Stimulated activated naive B cell treated with anti-CD40 and anti-IgM and Interleukin-4, amounts not matched to agents 10 μg/mL and 1 μg/mL and 100 μg/mL, for 72 hours (primary cell): ENCODE measurements around the gene KCNK3.
A peak's percentile ranks its signal among the peaks of the same experiment; 100 is the strongest.
"Not testable (repeated sequence)": the region's sequence is repeated elsewhere in the genome, so short reads cannot be mapped to it uniquely, and the experiment has no call there.

Source experiments
- ATAC-seq, 2 donors: fragments of 150-1000 bp; cut with Tn5 transposase; replicated peaks; 2 replicates each; pipeline ENCODE4 v1.10.0; 2021; ENCODE audit warnings: moderate library complexity in 1 of 2
- DNase-seq: peaks from one replicate; pipeline ENCODE4 v3.0.0; 2021
- H3K27ac Mint-ChIP-seq: one replicate; pipeline ENCODE4 v1.8.0; 2022; ENCODE audit warnings: mild to moderate bottlenecking, mixed read lengths
- H3K27me3 Mint-ChIP-seq, 2 donors: one replicate each; pipeline ENCODE4 v1.8.0; 2022; ENCODE audit warnings: mixed read lengths in 2 of 2
- H3K36me3 Mint-ChIP-seq, 2 donors: one replicate each; pipeline ENCODE4 v1.8.0; 2022; ENCODE audit warnings: mixed read lengths in 2 of 2, mild to moderate bottlenecking in 1 of 2
- H3K4me1 Mint-ChIP-seq, 2 donors: one replicate each; pipeline ENCODE4 v1.8.0; 2022; ENCODE audit warnings: mixed read lengths in 2 of 2, mild to moderate bottlenecking in 1 of 2
- H3K4me3 Mint-ChIP-seq, 2 donors: one replicate each; pipeline ENCODE4 v1.8.0; 2022; ENCODE audit warnings: mild to moderate bottlenecking in 2 of 2, mixed read lengths in 2 of 2, moderate library complexity in 1 of 2
- H3K9me3 Mint-ChIP-seq, 2 donors: one replicate each; pipeline ENCODE4 v1.8.0; 2022; ENCODE audit warnings: mixed read lengths in 2 of 2, mild to moderate bottlenecking in 1 of 2

Gene KCNK3

GRCh38 chr2:26654061-26654340 is 38.5 kb upstream of the KCNK3 start:
- peak overlapping the region; percentile 4 for H3K27ac Mint-ChIP-seq
- no peaks in the 10 kb centered on the region for H3K4me1 Mint-ChIP-seq
- peaks cover 5% of the 10 kb centered on the region in 2 donors for H3K9me3 Mint-ChIP-seq
- ATAC-seq, result no peak
- H3K27me3 Mint-ChIP-seq, result peaks cover 32 to 39% of the 10 kb centered on the region in 2 donors
- peaks cover 1 to 5% of the 10 kb centered on the region in 2 donors for H3K36me3 Mint-ChIP-seq
- H3K4me3 Mint-ChIP-seq, result no peak overlapping the region
- no peak for DNase-seq

DNA sequence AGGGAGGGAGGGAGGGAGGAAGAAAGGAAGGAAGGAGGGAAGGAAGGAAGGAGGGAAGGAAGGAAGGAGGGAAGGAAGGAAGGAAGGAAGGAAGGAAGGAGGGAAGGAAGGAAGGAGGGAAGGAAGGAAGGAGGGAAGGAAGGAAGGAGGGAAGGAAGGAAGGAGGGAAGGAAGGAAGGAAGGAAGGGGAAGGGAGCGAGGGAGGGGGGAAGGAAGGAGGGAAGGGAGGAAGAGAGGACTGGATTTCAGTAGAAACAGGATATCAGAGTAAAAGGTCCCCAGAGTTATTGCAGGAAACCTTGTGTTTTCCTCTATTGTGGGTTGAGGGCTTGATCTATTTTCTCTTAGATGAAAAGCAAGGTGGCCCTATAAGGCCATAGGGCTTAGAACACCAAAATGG is 37.4 kb upstream of the KCNK3 start:
- not testable (repeated sequence) for H3K4me3 Mint-ChIP-seq, H3K36me3 Mint-ChIP-seq, H3K4me1 Mint-ChIP-seq, H3K27ac Mint-ChIP-seq, ATAC-seq, DNase-seq
- H3K27me3 Mint-ChIP-seq, result peaks cover 27 to 33% of the 10 kb centered on the region in 2 donors
- H3K9me3 Mint-ChIP-seq, result peaks cover 9 to 13% of the 10 kb centered on the region in 2 donors

DNA sequence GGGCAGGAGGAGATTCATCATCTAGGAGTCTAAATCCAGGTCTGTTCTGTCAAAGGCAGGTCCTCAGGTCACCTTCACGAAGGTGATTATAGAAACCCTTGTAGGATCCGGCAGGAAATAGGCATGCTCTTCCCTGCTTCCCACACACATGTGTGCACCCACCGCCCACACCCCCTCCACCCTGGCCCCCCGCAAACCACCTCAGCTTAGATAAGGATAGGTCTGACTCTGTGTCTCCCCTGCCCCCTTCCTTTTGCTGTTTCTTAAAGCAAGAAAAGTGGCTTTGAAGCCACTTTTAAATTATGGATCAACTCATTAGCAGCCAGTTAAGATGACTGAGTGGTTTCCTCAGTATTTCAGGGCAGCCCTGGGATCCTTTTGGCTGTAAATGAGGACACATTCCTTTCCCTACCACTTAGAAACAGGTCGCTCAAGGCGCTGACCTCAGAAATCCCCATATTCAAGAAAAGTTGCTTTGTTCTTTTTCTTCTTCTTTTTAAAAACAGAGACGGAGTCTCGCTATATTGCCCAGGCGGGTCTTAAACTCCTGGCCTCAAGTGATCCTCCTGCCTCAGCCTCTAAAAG is 36.8 kb upstream of the KCNK3 start:
- DNase-seq (no peak), ATAC-seq (no peak)
- Mint-ChIP-seq H3K4me1 (no peaks in the 10 kb centered on the region), H3K27me3 (peaks cover 21 to 30% of the 10 kb centered on the region in 2 donors), H3K9me3 (peaks cover 12 to 18% of the 10 kb centered on the region in 2 donors), H3K27ac (no peak overlapping the region), H3K36me3 (peaks cover 1 to 7% of the 10 kb centered on the region in 2 donors), H3K4me3 (no peak overlapping the region)

GRCh38 chr2:26657265-26657664 is 35.3 kb upstream of the KCNK3 start:
- Mint-ChIP-seq H3K36me3 (peaks cover 1 to 11% of the 10 kb centered on the region in 2 donors), H3K4me3 (no peak overlapping the region), H3K27me3 (peaks cover 16 to 27% of the 10 kb centered on the region in 2 donors), H3K27ac (no peak overlapping the region), H3K9me3 (peaks cover 18 to 22% of the 10 kb centered on the region in 2 donors), H3K4me1 (no peaks in the 10 kb centered on the region)
- DNase-seq (no peak), ATAC-seq (no peak)

DNA sequence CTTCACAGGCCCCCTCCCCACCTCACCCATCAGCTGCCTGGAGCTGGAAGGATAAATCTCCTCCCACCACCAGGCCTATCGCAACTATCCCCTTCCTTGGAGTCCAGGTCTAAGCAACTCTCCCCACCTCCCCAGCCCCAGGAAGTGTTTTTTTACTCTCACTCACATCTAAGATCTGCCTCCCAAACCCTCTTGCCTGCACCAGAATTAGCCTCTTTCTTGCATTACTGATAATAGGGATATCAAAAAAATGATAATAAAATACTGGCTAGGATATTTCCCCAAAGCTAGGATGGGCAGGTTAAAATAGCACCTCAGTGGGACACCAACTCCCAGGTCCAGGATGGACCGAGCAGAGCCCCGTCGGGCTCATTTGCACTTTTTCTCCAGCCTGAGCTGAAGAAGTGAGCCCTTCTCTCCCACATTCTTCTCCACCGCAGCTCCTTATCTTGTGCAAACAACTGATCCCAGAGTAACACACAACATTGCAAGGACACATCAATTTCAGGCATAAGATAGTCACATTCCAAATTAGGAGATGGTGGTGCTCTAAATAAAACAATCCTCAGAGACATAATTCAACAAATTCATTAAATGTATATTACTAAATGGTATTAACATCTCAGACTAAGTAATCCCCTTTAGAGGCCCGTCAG is 33.7 kb upstream of the KCNK3 start:
- Mint-ChIP-seq H3K9me3 (peaks cover 18 to 22% of the 10 kb centered on the region in 2 donors), H3K4me1 (no peaks in the 10 kb centered on the region), H3K36me3 (peaks cover 1 to 11% of the 10 kb centered on the region in 2 donors), H3K4me3 (no peak overlapping the region), H3K27ac (no peak overlapping the region), H3K27me3 (peaks cover 14 to 16% of the 10 kb centered on the region in 2 donors)
- DNase-seq (no peak), ATAC-seq (no peak)

DNA sequence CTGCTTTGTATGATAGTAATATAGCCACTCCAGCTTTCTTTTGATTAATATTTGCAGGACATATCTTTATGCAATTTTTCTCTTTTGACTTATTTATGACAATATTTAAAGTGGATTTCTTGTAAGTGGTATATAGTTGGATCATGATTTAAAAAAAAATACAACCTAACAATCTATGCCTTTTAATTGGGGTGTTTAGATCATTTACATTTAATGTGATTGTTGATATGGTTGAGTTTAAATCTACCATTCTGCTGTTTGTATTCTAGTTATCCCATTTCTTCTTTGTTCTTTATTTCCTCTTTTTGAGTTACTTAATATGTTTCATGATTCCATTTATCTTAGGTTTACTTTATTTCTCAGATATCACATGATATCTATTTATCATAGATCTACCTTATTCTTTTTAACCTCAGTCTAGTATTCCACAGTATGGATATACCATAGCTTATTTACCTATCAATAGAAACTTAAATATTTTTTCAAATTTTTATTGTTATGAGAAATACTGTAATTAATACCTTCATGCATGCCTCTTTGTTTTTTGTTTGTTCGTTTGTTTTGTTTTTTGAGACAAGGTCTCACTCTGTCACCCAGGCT is 32.1 kb upstream of the KCNK3 start:
- Mint-ChIP-seq H3K4me1 (no peaks in the 10 kb centered on the region), H3K27me3 (peaks cover 13 to 16% of the 10 kb centered on the region in 2 donors), H3K36me3 (peaks cover 1 to 11% of the 10 kb centered on the region in 2 donors), H3K27ac (no peak overlapping the region), H3K4me3 (no peak overlapping the region), H3K9me3 (peaks cover 18 to 22% of the 10 kb centered on the region in 2 donors)
- ATAC-seq (no peak), DNase-seq (no peak)

DNA sequence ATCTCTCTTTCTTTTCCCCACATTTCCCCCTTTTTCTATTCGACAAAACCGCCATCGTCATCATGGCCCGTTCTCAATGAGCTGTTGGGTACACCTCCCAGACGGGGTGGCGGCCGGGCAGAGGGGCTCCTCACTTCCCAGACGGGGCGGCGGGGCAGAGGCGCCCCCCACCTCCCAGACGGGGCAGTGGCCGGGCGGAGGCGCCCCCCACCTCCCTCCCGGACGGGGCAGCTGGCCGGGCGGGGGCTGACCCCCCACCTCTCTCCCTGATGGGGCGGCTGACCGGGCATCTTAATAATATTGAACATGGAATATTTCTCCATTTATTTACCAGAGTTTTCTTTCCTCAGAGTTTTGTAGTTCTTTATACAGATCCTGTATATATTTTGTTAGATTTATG is 27.2 kb upstream of the KCNK3 start:
- not testable (repeated sequence) for ATAC-seq, H3K36me3 Mint-ChIP-seq, DNase-seq, H3K4me1 Mint-ChIP-seq, H3K4me3 Mint-ChIP-seq, H3K27ac Mint-ChIP-seq
- Mint-ChIP-seq H3K27me3 (peaks cover 33 to 52% of the 10 kb centered on the region in 2 donors), H3K9me3 (peaks cover 9 to 13% of the 10 kb centered on the region in 2 donors)

- no peaks in the 10 kb centered on the region for H3K4me1 Mint-ChIP-seq
- DNase-seq, result no peak
- no peaks in the 10 kb centered on the region for H3K36me3 Mint-ChIP-seq
- H3K4me3 Mint-ChIP-seq, result no peak overlapping the region
- peaks cover 39 to 54% of the 10 kb centered on the region in 2 donors for H3K27me3 Mint-ChIP-seq
- H3K9me3 Mint-ChIP-seq, result peaks cover 0 to 4% of the 10 kb centered on the region in 2 donors
- ATAC-seq, result no peak
- H3K27ac Mint-ChIP-seq, result no peak overlapping the region
Observed at GRCh38 chr2:26666671-26667070, 25.9 kb upstream of the KCNK3 start.

DNA sequence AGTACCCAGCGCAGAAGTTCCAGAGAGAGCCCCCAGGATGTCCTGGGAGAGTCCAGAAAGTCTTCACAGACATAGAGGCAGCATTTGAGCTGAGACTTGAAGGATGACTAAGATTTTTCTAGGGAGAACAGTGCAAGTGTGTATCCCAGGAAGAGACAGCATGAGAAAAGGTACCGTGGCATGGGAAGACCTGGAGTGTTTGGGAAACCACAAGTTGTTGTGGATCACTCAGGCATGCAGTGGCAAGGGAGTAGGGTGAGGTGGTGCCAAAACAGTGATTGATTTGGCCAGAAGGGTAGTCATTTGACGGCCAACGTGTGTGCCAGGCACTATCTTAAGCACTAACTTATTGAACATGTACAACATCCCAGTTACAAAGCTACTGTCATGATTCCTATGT is 24.5 kb upstream of the KCNK3 start:
- H3K27ac Mint-ChIP-seq, result no peak overlapping the region
- no peak for ATAC-seq
- H3K27me3 Mint-ChIP-seq, result peaks cover 49 to 62% of the 10 kb centered on the region in 2 donors

GRCh38 chr2:26668856-26669750 is 23.4 kb upstream of the KCNK3 start:
- Mint-ChIP-seq H3K36me3 (no peaks in the 10 kb centered on the region), H3K4me1 (no peaks in the 10 kb centered on the region), H3K27ac (no peak overlapping the region), H3K4me3 (no peak overlapping the region), H3K9me3 (peaks cover 0 to 4% of the 10 kb centered on the region in 2 donors), H3K27me3 (peaks cover 51 to 66% of the 10 kb centered on the region in 2 donors)
- DNase-seq, result no peak
- no peak for ATAC-seq

More for the DNA sequence above, 24.5 kb upstream of the KCNK3 start:
- H3K4me3 Mint-ChIP-seq, result no peak overlapping the region
- H3K9me3 Mint-ChIP-seq, result peaks cover 0 to 4% of the 10 kb centered on the region in 2 donors
- no peaks in the 10 kb centered on the region for H3K36me3 Mint-ChIP-seq
- H3K4me1 Mint-ChIP-seq, result no peaks in the 10 kb centered on the region
- DNase-seq, result no peak

DNA sequence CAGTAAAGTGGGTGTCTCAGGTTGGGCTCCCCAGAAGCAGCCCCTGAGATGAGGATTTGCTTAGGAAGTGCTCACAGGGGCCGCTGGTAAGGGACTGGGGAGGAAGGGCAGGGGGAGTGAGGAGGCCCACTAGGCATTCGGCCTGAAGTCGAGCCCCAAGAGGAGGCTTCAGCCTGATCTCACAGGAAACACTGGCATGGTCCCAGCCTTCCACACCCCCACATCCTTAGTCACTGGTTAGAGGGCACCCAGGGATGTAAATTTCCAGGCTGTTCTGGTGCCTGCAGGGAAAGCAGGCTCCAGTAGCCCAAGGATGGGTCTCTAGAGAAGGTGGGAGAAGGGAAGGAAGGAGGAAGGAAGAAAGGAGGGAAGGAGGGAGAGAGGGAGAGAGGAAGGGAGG is 22.4 kb upstream of the KCNK3 start:
- Mint-ChIP-seq H3K4me1 (no peaks in the 10 kb centered on the region), H3K9me3 (peaks cover 0 to 4% of the 10 kb centered on the region in 2 donors), H3K36me3 (no peaks in the 10 kb centered on the region), H3K27ac (no peak overlapping the region), H3K4me3 (no peak overlapping the region), H3K27me3 (peaks cover 48 to 66% of the 10 kb centered on the region in 2 donors)
- ATAC-seq, result no peak
- no peak for DNase-seq

DNA sequence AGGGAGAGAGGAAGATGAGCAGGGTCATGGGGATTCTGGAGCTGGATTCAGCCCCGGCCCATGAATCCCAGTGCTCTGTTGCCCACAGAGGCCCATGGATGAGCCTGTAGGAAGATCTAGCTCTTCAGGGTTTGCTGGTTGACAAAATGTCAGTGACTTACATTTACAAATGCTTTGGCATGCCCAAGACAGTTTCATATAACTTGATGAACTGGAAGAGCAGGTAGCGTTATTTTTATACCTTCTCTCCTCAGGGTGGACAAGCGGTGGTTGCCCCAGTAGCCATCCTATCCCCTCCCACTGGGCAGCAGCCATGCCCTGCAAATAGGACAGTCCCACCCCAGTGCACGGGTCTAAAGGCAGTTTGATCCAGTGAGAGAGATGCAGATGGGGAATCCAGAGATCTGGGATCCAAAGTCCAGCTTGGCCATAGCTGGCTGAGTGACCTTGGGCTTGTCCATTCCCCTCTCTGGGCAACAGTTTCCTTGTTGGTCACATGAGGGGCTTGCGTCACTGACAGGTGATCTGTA is 21.5 kb upstream of the KCNK3 start:
- no peaks in the 10 kb centered on the region for H3K36me3 Mint-ChIP-seq
- peaks cover 0 to 2% of the 10 kb centered on the region in 2 donors for H3K9me3 Mint-ChIP-seq
- H3K4me1 Mint-ChIP-seq, result no peaks in the 10 kb centered on the region
- H3K27me3 Mint-ChIP-seq, result peaks cover 48 to 60% of the 10 kb centered on the region in 2 donors
- ATAC-seq (no peak), DNase-seq (no peak)
- H3K27ac Mint-ChIP-seq, result no peak overlapping the region
- H3K4me3 Mint-ChIP-seq, result no peak overlapping the region

DNA sequence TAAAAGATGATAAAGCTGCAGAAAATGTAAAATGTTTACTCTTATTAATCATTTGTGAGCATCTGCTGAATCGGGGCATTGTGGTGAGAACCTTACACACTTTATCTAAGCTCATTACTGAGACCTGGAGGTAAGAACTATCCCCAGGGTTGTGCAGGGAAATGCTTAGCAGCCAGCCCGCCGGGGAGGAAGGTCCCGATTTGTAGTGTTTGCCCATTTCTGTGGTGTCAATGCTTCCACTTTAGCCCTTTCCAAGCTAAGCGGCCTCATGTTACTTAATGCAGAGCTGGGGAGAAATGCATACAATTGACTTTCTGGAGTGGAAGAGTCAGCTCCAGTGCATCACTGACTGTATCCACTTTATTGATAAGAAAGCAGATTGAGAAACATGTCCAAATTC is 20.8 kb upstream of the KCNK3 start:
- DNase-seq (no peak), ATAC-seq (no peak)
- Mint-ChIP-seq H3K4me1 (no peaks in the 10 kb centered on the region), H3K36me3 (no peaks in the 10 kb centered on the region), H3K4me3 (no peak overlapping the region), H3K27me3 (peaks cover 47 to 59% of the 10 kb centered on the region in 2 donors), H3K27ac (no peak overlapping the region), H3K9me3 (peaks cover 0 to 2% of the 10 kb centered on the region in 2 donors)
